ENCODE measurements around the gene VPS16. TPM values are rescaled to one million over a fixed set of nuclear protein-coding genes. Genes with fewer than 3 reads are reported as not detected.
"Not testable (repeated sequence)": the region's sequence is repeated elsewhere in the genome, so short reads cannot be mapped to it uniquely, and the experiment has no call there.

The VPS16 gene
- total RNA-seq, 1 donor from 2014 or later, result 49.9 TPM

DNA sequence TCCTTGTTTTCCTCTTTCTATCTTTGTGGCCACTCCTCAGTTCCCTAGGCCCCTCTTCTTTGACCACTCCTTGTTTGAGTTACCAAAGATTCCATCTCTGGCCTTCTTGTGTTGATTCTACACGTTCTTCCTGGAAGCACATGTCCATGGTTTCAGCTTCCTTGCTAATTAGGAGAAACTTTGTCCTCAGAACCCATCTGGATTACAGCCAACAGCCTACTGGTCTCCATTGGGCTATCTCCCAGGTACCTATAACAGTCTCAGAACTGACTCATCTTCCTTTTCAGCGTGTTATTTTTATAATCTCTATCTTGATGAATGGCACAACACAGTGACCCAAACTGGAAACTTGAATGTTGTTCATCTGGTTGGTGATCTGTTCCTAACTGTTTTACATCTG, 50.2 kb downstream of the VPS16 start:
- H3K4me3 Mint-ChIP-seq, result no peak overlapping the region
- H3K27me3 Mint-ChIP-seq, result no peaks in the 10 kb centered on the region
- TF ChIP-seq, protein P1, sequence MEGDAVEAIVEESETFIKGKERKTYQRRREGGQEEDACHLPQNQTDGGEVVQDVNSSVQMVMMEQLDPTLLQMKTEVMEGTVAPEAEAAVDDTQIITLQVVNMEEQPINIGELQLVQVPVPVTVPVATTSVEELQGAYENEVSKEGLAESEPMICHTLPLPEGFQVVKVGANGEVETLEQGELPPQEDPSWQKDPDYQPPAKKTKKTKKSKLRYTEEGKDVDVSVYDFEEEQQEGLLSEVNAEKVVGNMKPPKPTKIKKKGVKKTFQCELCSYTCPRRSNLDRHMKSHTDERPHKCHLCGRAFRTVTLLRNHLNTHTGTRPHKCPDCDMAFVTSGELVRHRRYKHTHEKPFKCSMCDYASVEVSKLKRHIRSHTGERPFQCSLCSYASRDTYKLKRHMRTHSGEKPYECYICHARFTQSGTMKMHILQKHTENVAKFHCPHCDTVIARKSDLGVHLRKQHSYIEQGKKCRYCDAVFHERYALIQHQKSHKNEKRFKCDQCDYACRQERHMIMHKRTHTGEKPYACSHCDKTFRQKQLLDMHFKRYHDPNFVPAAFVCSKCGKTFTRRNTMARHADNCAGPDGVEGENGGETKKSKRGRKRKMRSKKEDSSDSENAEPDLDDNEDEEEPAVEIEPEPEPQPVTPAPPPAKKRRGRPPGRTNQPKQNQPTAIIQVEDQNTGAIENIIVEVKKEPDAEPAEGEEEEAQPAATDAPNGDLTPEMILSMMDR (conservative IDR thresholded peaks at IDR 0.05), result no peak
- no peak for DNase-seq (ENCODE audit: extremely low spot score, unreplicated experiment)
- no peaks in the 10 kb centered on the region for H3K9me3 Mint-ChIP-seq
- H3K4me1 Mint-ChIP-seq (ENCODE audit: unreplicated experiment), result peaks cover 21% of the 10 kb centered on the region
- H3K36me3 Mint-ChIP-seq, result peaks cover 9% of the 10 kb centered on the region
- H3K27ac Mint-ChIP-seq, result no peak overlapping the region

DNA sequence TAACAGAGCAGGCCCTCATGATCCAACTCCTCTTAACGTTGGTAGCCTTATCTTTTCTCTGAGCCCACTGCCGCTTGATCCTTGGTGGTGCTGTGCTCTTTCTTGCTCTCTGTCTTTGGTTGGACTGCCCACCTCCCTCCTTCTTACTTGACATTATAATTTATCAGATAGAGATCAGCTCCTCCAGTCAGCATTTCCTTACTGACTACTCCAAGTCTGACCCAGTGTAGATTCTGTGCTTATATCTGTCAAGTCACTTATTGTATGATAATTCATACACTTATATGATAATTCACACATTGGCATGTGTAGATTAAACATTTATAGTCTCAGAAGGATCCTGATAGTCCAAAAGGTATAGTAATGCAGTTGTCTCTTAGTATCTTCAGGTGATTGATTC, 50.8 kb downstream of the VPS16 start:
- H3K27ac Mint-ChIP-seq, result no peak overlapping the region
- no peaks in the 10 kb centered on the region for H3K27me3 Mint-ChIP-seq
- peaks cover 11% of the 10 kb centered on the region for H3K36me3 Mint-ChIP-seq
- no peak for DNase-seq (ENCODE audit: extremely low spot score, unreplicated experiment)
- TF ChIP-seq, protein P1 (conservative IDR thresholded peaks at IDR 0.05), result no peak
- H3K4me3 Mint-ChIP-seq, result no peak overlapping the region
- no peaks in the 10 kb centered on the region for H3K9me3 Mint-ChIP-seq
- peaks cover 21% of the 10 kb centered on the region for H3K4me1 Mint-ChIP-seq (ENCODE audit: unreplicated experiment)

GRCh38 chr20:2892376-2892775, 51.8 kb downstream of the VPS16 start:
- no peak for DNase-seq (ENCODE audit: extremely low spot score, unreplicated experiment)
- Mint-ChIP-seq H3K36me3 (peaks cover 14% of the 10 kb centered on the region), H3K27ac (no peak overlapping the region), H3K27me3 (no peaks in the 10 kb centered on the region), H3K4me1 (ENCODE audit: unreplicated experiment) (peaks cover 19% of the 10 kb centered on the region), H3K9me3 (no peaks in the 10 kb centered on the region), H3K4me3 (no peak overlapping the region)
- TF ChIP-seq, protein P1 (conservative IDR thresholded peaks at IDR 0.05), result no peak

DNA sequence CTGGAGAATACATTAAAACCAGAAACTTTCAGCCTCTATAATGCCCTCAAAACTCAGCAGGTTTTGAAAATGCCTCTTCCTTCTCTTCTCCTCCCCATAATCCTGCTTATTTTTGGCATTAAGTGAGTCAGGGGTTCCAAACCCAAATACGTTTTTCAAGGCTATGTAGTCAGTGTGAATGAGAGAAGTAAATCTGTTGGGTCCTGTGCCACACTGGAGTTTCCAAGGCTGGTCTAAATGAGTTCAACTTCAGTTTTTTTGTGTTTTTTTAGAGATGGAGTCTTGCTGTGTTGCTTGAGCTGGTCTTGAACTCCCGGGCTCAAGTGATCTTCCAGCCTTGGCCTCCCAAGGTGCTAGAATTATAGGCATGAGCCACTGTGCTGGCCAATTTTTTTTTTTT, 53.7 kb downstream of the VPS16 start:
- peaks cover 17% of the 10 kb centered on the region for H3K4me1 Mint-ChIP-seq (ENCODE audit: unreplicated experiment)
- no peak for DNase-seq (ENCODE audit: extremely low spot score, unreplicated experiment)
- TF ChIP-seq, protein P1 (conservative IDR thresholded peaks at IDR 0.05), result no peak
- H3K27ac Mint-ChIP-seq, result no peak overlapping the region
- no peak overlapping the region for H3K4me3 Mint-ChIP-seq
- no peaks in the 10 kb centered on the region for H3K9me3 Mint-ChIP-seq
- H3K27me3 Mint-ChIP-seq, result no peaks in the 10 kb centered on the region
- peaks cover 14% of the 10 kb centered on the region for H3K36me3 Mint-ChIP-seq

DNA sequence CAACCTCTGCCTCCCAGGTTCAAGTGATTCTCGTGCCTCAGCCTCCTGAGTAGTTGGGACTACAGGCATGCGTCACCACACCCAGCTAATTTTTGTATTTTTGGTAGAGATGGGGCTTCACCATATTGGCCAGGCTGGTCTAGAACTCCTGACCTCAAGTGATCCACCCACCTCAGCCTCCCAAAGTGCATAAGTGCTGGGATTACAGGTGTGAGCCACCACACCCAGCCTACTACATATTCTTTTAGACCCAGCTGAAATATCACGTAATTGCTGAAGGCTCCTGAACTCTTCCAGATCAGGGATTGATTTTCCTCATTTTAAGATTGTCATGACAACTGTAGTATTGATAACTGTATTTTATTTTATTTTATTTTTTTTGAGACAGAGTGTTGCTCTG, 54.6 kb downstream of the VPS16 start:
- H3K9me3 Mint-ChIP-seq; H3K4me3 Mint-ChIP-seq; H3K27me3 Mint-ChIP-seq; DNase-seq (ENCODE audit: extremely low spot score, unreplicated experiment); H3K27ac Mint-ChIP-seq: not testable (repeated sequence)
- Mint-ChIP-seq H3K4me1 (ENCODE audit: unreplicated experiment) (peaks cover 17% of the 10 kb centered on the region), H3K36me3 (peaks cover 14% of the 10 kb centered on the region)

GRCh38 chr20:2899243-2899642, 58.7 kb downstream of the VPS16 start:
- no peak for DNase-seq (ENCODE audit: extremely low spot score, unreplicated experiment)
- Mint-ChIP-seq H3K36me3 (peaks cover 8% of the 10 kb centered on the region), H3K4me3 (no peak overlapping the region), H3K4me1 (ENCODE audit: unreplicated experiment) (no peaks in the 10 kb centered on the region), H3K27ac (no peak overlapping the region), H3K27me3 (no peaks in the 10 kb centered on the region), H3K9me3 (no peaks in the 10 kb centered on the region)
- TF ChIP-seq, protein P1 (conservative IDR thresholded peaks at IDR 0.05), result no peak
